ENCODE data around the gene MAPK4.

Gene MAPK4

GRCh38 chr18:50729376-50729775 lies 169.5 kb downstream of the MAPK4 start:
- H3K9me3 ChIP-seq (ENCODE audit: insufficient read depth, low read length), result no peaks in the 10 kb centered on the region
- H3K27ac ChIP-seq (ENCODE audit: low read length), result no peak overlapping the region
- no peaks in the 10 kb centered on the region for H3K36me3 ChIP-seq (replicated peaks; ENCODE audit: low read depth, low read length)
- no peak overlapping the region for H3K4me3 ChIP-seq (ENCODE audit: low read length)
- H3K9ac ChIP-seq (ENCODE audit: low read length), result no peak overlapping the region
- peaks cover 32% of the 10 kb centered on the region for H3K27me3 ChIP-seq (ENCODE audit: low read depth, low read length)
- H3K79me2 ChIP-seq (ENCODE audit: low read length), result no peaks in the 10 kb centered on the region
- peaks cover 21% of the 10 kb centered on the region for H3K4me1 ChIP-seq (ENCODE audit: low read length)
- H4K20me1 ChIP-seq (ENCODE audit: insufficient read depth, low read length), result 0 out of 2 replicates have a peak, but pooled peaks cover 8% of the 10 kb centered on the region
- H2AFZ ChIP-seq (ENCODE audit: low read depth, low read length), result no peak overlapping the region
- TF ChIP-seq EZH2phosphoT487 (IDR thresholded peaks at IDR 0.05; ENCODE audit: low read depth), result no peak
- TF ChIP-seq CTCF (IDR thresholded peaks at IDR 0.05; ENCODE audit: low read depth, low read length), result no peak
- no peak overlapping the region for H3K4me2 ChIP-seq (ENCODE audit: low read length)

GRCh38 chr18:50729986-50730385 lies 170.1 kb downstream of the MAPK4 start:
- Histone ChIP-seq H3K27me3 (ENCODE audit: low read depth, low read length) (peaks cover 32% of the 10 kb centered on the region), H3K27ac (ENCODE audit: low read length) (no peak overlapping the region), H3K79me2 (ENCODE audit: low read length) (no peaks in the 10 kb centered on the region), H3K9me3 (ENCODE audit: insufficient read depth, low read length) (no peaks in the 10 kb centered on the region), H3K4me3 (ENCODE audit: low read length) (no peak overlapping the region), H3K36me3 (replicated peaks; ENCODE audit: low read depth, low read length) (no peaks in the 10 kb centered on the region), H4K20me1 (ENCODE audit: insufficient read depth, low read length) (0 out of 2 replicates have a peak, but pooled peaks cover 8% of the 10 kb centered on the region), H2AFZ (ENCODE audit: low read depth, low read length) (no peak overlapping the region), H3K9ac (ENCODE audit: low read length) (no peak overlapping the region), H3K4me2 (ENCODE audit: low read length) (no peak overlapping the region), H3K4me1 (ENCODE audit: low read length) (peaks cover 21% of the 10 kb centered on the region)
- no peak for TF ChIP-seq CTCF (IDR thresholded peaks at IDR 0.05; ENCODE audit: low read depth, low read length)
- TF ChIP-seq EZH2phosphoT487 (IDR thresholded peaks at IDR 0.05; ENCODE audit: low read depth), result no peak

- Histone ChIP-seq H3K27ac (ENCODE audit: low read length) (no peak overlapping the region), H3K36me3 (replicated peaks; ENCODE audit: low read depth, low read length) (no peaks in the 10 kb centered on the region), H3K4me1 (ENCODE audit: low read length) (no peaks in the 10 kb centered on the region), H2AFZ (ENCODE audit: low read depth, low read length) (no peak overlapping the region), H3K9ac (ENCODE audit: low read length) (no peak overlapping the region), H4K20me1 (ENCODE audit: insufficient read depth, low read length) (no peaks in the 10 kb centered on the region), H3K9me3 (ENCODE audit: insufficient read depth, low read length) (no peaks in the 10 kb centered on the region), H3K27me3 (ENCODE audit: low read depth, low read length) (no peaks in the 10 kb centered on the region), H3K4me3 (ENCODE audit: low read length) (no peak overlapping the region), H3K4me2 (ENCODE audit: low read length) (no peak overlapping the region), H3K79me2 (ENCODE audit: low read length) (no peaks in the 10 kb centered on the region)
- TF ChIP-seq CTCF (IDR thresholded peaks at IDR 0.05; ENCODE audit: low read depth, low read length), result no peak
Observed at GRCh38 chr18:50734342-50734741, 174.5 kb downstream of the MAPK4 start.

- Histone ChIP-seq H3K4me3 (ENCODE audit: low read length) (no peak overlapping the region), H3K27ac (ENCODE audit: low read length) (no peak overlapping the region), H3K9me3 (ENCODE audit: insufficient read depth, low read length) (no peaks in the 10 kb centered on the region), H3K27me3 (ENCODE audit: low read depth, low read length) (no peaks in the 10 kb centered on the region), H3K9ac (ENCODE audit: low read length) (no peak overlapping the region), H3K4me2 (ENCODE audit: low read length) (no peak overlapping the region), H3K36me3 (replicated peaks; ENCODE audit: low read depth, low read length) (no peaks in the 10 kb centered on the region), H2AFZ (ENCODE audit: low read depth, low read length) (no peak overlapping the region), H4K20me1 (ENCODE audit: insufficient read depth, low read length) (no peaks in the 10 kb centered on the region), H3K4me1 (ENCODE audit: low read length) (no peaks in the 10 kb centered on the region), H3K79me2 (ENCODE audit: low read length) (no peaks in the 10 kb centered on the region)
- TF ChIP-seq CTCF (IDR thresholded peaks at IDR 0.05; ENCODE audit: low read depth, low read length) (no peak), EZH2phosphoT487 (IDR thresholded peaks at IDR 0.05; ENCODE audit: low read depth) (no peak)
Observed at GRCh38 chr18:50734886-50735285, 175.0 kb downstream of the MAPK4 start.

All from OCI-LY3 (cell line).